ENCODE data around the gene UPF1.
"Not testable (repeated sequence)": the region's sequence is repeated elsewhere in the genome, so short reads cannot be mapped to it uniquely, and the experiment has no call there.

The UPF1 gene

GRCh38 chr19:18799389-18799970 lies 32.3 kb upstream of the UPF1 start:
- DNase-seq: no peak

GRCh38 chr19:18800079-18800478 lies 31.7 kb upstream of the UPF1 start:
- DNase-seq: no peak

GRCh38 chr19:18800636-18801035 lies 31.1 kb upstream of the UPF1 start:
- no peak for DNase-seq

GRCh38 chr19:18802354-18802753 lies 29.4 kb upstream of the UPF1 start:
- DNase-seq: no peak

GRCh38 chr19:18803550-18804138 lies 28.1 kb upstream of the UPF1 start:
- no peak for DNase-seq

GRCh38 chr19:18804139-18804601 lies 27.6 kb upstream of the UPF1 start:
- no peak for DNase-seq

- DNase-seq: no peak
Observed at GRCh38 chr19:18804643-18805042, 27.1 kb upstream of the UPF1 start.

- DNase-seq: no peak
Observed at GRCh38 chr19:18807861-18808331, 23.9 kb upstream of the UPF1 start.

GRCh38 chr19:18809149-18809868 lies 22.4 kb upstream of the UPF1 start:
- no peak for DNase-seq

GRCh38 chr19:18811638-18812037 lies 20.1 kb upstream of the UPF1 start:
- not testable (repeated sequence) for DNase-seq

GRCh38 chr19:18814063-18814462 lies 17.7 kb upstream of the UPF1 start:
- DNase-seq: no peak

GRCh38 chr19:18815673-18816072 lies 16.1 kb upstream of the UPF1 start:
- no peak for DNase-seq

- DNase-seq: not testable (repeated sequence)
Observed at GRCh38 chr19:18816645-18817044, 15.1 kb upstream of the UPF1 start.

GRCh38 chr19:18817574-18817973 lies 14.2 kb upstream of the UPF1 start:
- DNase-seq: no peak

- no peak for DNase-seq
Observed at GRCh38 chr19:18828786-18829185, 3.0 kb upstream of the UPF1 start.

- no peak for DNase-seq
Observed at GRCh38 chr19:18830488-18830887, 1.3 kb upstream of the UPF1 start.

- no peak for DNase-seq
Observed at GRCh38 chr19:18832306-18833140, 764 bp downstream of the UPF1 start.

- DNase-seq: no peak
Observed at GRCh38 chr19:18833141-18833476, 1.4 kb downstream of the UPF1 start.

- DNase-seq: no peak
Observed at GRCh38 chr19:18833849-18834643, 2.3 kb downstream of the UPF1 start.

GRCh38 chr19:18834644-18834984 lies 2.9 kb downstream of the UPF1 start:
- no peak for DNase-seq

GRCh38 chr19:18839465-18840287 lies 7.9 kb downstream of the UPF1 start:
- no peak for DNase-seq
